ENCODE data around the gene SRSF5. TPM values are rescaled to one million over a fixed set of nuclear protein-coding genes. Genes with fewer than 3 reads are reported as not detected.

Gene SRSF5
- total and polyA plus RNA-seq, 2 of the 8 experiments (the other 6 are each of a cell fraction or from before 2014, with no cell fraction given), result 101 to 238 TPM

- Histone ChIP-seq H3K4ac (replicated peaks; ENCODE audit: insufficient read length, low read depth, low read length) (no peak overlapping the region), H3K27ac (ENCODE audit: low read depth, low read length) (no peak overlapping the region), H3K23me2 (ENCODE audit: low read depth, low read length) (peaks cover 3% of the 10 kb centered on the region; the same call in 1 of the 2 replicates), H3K4me2 (ENCODE audit: insufficient read depth in 1 of 2, low read depth in 2 of 2, low read length in 2 of 2) (no peak overlapping the region), H4K20me1 (replicated peaks in 1 of 2; ENCODE audit: control insufficient read depth in 1 of 2, insufficient read depth in 2 of 2, low read length in 2 of 2) (peaks cover 14 to 15% of the 10 kb centered on the region in 2 experiments), H2AFZ (ENCODE audit: low read length) (no peak overlapping the region), H3K18ac (ENCODE audit: extremely low read depth, low read length) (no peak overlapping the region), H3K9ac (replicated peaks in 1 of 4; ENCODE audit: extremely low read depth in 1 of 4, low read depth in 3 of 4, low read length in 3 of 4) (no peak overlapping the region), H3K9me3 (ENCODE audit: insufficient read depth in 2 of 2, low read depth in 1 of 2, low read length in 1 of 2) (no peaks in the 10 kb centered on the region), H3K23ac (ENCODE audit: insufficient read length) (no peak overlapping the region), H2BK5ac (ENCODE audit: low read depth, low read length) (no peak overlapping the region), H3K4me3 (ENCODE audit: extremely low read depth in 1 of 4, insufficient read depth in 2 of 4, low read depth in 3 of 4, low read length in 4 of 4) (no peak overlapping the region), H3K14ac (ENCODE audit: insufficient read length) (no peak overlapping the region), H3K36me3 (ENCODE audit: control insufficient read depth in 2 of 4, insufficient read depth in 4 of 4, low read length in 3 of 4) (peaks cover 39 to 68% (median 59%) of the 10 kb centered on the region in 4 experiments), H2BK15ac (ENCODE audit: low read length) (no peak overlapping the region), H3K79me1 (ENCODE audit: low read depth, low read length) (peaks cover 9% of the 10 kb centered on the region; the same call in 1 of the 2 replicates), H4K5ac (ENCODE audit: insufficient read length, low read depth, low read length) (no peak overlapping the region), H2AK5ac (ENCODE audit: low read depth, low read length) (no peak overlapping the region), H4K8ac (ENCODE audit: extremely low read depth, insufficient read depth, low read length) (peak overlapping the region; percentile 90), H2BK20ac (ENCODE audit: low read length) (no peak overlapping the region), H4K91ac (replicated peaks; ENCODE audit: insufficient read length, low read length) (no peak overlapping the region), H3K79me2 (ENCODE audit: control insufficient read depth in 1 of 2, insufficient read depth in 2 of 2, low read length in 2 of 2) (peaks cover 6 to 41% of the 10 kb centered on the region in 2 experiments), H2BK120ac (replicated peaks; ENCODE audit: low read depth, low read length) (no peak overlapping the region), H3K4me1 (replicated peaks in 1 of 4; ENCODE audit: control insufficient read depth in 3 of 4, insufficient read depth in 4 of 4, low read length in 3 of 4) (peaks cover 0 to 5% (median 3%) of the 10 kb centered on the region in 4 experiments; a peak in 5 of 7 replicates), H3K56ac (replicated peaks; ENCODE audit: insufficient read length, low read depth, low read length) (no peak overlapping the region), H3K27me3 (replicated peaks in 1 of 4; ENCODE audit: control insufficient read depth in 3 of 4, extremely low read depth in 1 of 4, insufficient read depth in 3 of 4, low read length in 3 of 4) (no peaks in the 10 kb centered on the region), H2BK12ac (ENCODE audit: low read depth, low read length) (no peak overlapping the region)
- ChIA-PET CTCF (ENCODE audit: partially characterized antibody) (no interaction called here), POLR2A (ENCODE audit: partially characterized antibody) (interaction anchor here (1.0 to 3.8 kb wide), 5 partner anchors 9 to 17 kb away, joined by 3 to 26 read pairs (median 4); no protein-coding TSS in a partner anchor)
- FAIRE-seq (no peak), DNase-seq (ENCODE audit: low read depth in 1 of 2, low spot score in 2 of 2) (no peak)
- TF ChIP-seq ATF2 (IDR thresholded peaks at IDR 0.05; ENCODE audit: low read length) (no peak), CBX8 (IDR thresholded peaks at IDR 0.05; ENCODE audit: borderline replicate concordance, low read depth, low read length) (no peak), POLR2AphosphoS5 (IDR thresholded peaks at IDR 0.05; ENCODE audit: low read depth, low read length) (peak; percentile 26; the same call in 1 of the 2 replicates), TCF12 (IDR thresholded peaks at IDR 0.05; ENCODE audit: low read depth, low read length) (no peak)
- 95% methylated on average over 22 of the region's 22 CpGs; no CpG with 5 or more reads in 1 of the 2 experiments for WGBS, 2 experiments (ENCODE audit: extremely low coverage in 1 of 2, insufficient coverage in 1 of 2, insufficient read length in 1 of 2, insufficient replicate concordance in 2 of 2, low coverage in 1 of 2, low lambda C conversion rate in 2 of 2, missing lambda C conversion rate in 1 of 2)
These were observed 2.7 kb downstream of the SRSF5 start for GRCh38 chr14:69769623-69770022.

Data from H1 (cell line).